AML-193 (cell line): ENCODE data around the gene ATXN1.
"Not testable (repeated sequence)": the region's sequence is repeated elsewhere in the genome, so short reads cannot be mapped to it uniquely, and the experiment has no call there.

Experiments
- DNase-seq, 2 experiments: peaks; one replicate each; lab custom pipeline; 2025; lab: John Stamatoyannopoulos, UW

The ATXN1 gene

GRCh38 chr6:16720861-16721260 lies 40.4 kb downstream of the ATXN1 start:
- DNase-seq, result no peak

GRCh38 chr6:16719488-16719887 lies 41.8 kb downstream of the ATXN1 start:
- no peak for DNase-seq

- no peak for DNase-seq
These were observed 42.9 kb downstream of the ATXN1 start for GRCh38 chr6:16718356-16718755.

- no peak for DNase-seq
These were observed 43.9 kb downstream of the ATXN1 start for GRCh38 chr6:16717275-16717942.

- no peak for DNase-seq
These were observed 44.9 kb downstream of the ATXN1 start for GRCh38 chr6:16716321-16716858.

- DNase-seq, result no peak
These were observed 47.7 kb downstream of the ATXN1 start for GRCh38 chr6:16713597-16713996.

- DNase-seq, result peak; percentile 92 to 94
These were observed 48.3 kb downstream of the ATXN1 start for GRCh38 chr6:16712931-16713484.

- peak; percentile 77 to 81 for DNase-seq
These were observed 48.9 kb downstream of the ATXN1 start for GRCh38 chr6:16712255-16712930.

GRCh38 chr6:16711546-16712254 lies 49.6 kb downstream of the ATXN1 start:
- DNase-seq, result no peak

GRCh38 chr6:16706911-16707783 lies 54.1 kb downstream of the ATXN1 start:
- peak in 1 of 2 experiments; percentile 16 for DNase-seq

GRCh38 chr6:16706491-16706890 lies 54.8 kb downstream of the ATXN1 start:
- peak in 1 of 2 experiments; percentile 36 for DNase-seq

GRCh38 chr6:16706029-16706428 lies 55.2 kb downstream of the ATXN1 start:
- no peak for DNase-seq

- DNase-seq, result peak; percentile 30 to 41
These were observed 55.9 kb downstream of the ATXN1 start for GRCh38 chr6:16705081-16705993.

- no peak for DNase-seq
These were observed 56.7 kb downstream of the ATXN1 start for GRCh38 chr6:16704401-16705045.

- not testable (repeated sequence) for DNase-seq
These were observed 58.5 kb downstream of the ATXN1 start for GRCh38 chr6:16702627-16703378.

GRCh38 chr6:16700916-16701234 lies 60.4 kb downstream of the ATXN1 start:
- DNase-seq, result no peak

GRCh38 chr6:16700202-16700915 lies 60.9 kb downstream of the ATXN1 start:
- DNase-seq, result peak; percentile 18 to 31
